GM12873 (cell line): Measurements from ENCODE around the gene CACNB2.
A peak's percentile ranks its signal among the peaks of the same experiment; 100 is the strongest.

Experiments
- TF ChIP-seq, protein P1 (sequence below): IDR thresholded peaks from 2 replicates; pipeline ENCODE4 v1.5.1; 2012; ENCODE audit warnings: low read depth, mild to moderate bottlenecking, moderate library complexity, low read length, control low read depth; ENCODE audit not compliant: insufficient read depth; ENCODE audit errors: missing control alignments

Gene CACNB2

GRCh38 chr10:18216482-18216881 is 76.3 kb downstream of the CACNB2 start:
- TF ChIP-seq, protein P1, sequence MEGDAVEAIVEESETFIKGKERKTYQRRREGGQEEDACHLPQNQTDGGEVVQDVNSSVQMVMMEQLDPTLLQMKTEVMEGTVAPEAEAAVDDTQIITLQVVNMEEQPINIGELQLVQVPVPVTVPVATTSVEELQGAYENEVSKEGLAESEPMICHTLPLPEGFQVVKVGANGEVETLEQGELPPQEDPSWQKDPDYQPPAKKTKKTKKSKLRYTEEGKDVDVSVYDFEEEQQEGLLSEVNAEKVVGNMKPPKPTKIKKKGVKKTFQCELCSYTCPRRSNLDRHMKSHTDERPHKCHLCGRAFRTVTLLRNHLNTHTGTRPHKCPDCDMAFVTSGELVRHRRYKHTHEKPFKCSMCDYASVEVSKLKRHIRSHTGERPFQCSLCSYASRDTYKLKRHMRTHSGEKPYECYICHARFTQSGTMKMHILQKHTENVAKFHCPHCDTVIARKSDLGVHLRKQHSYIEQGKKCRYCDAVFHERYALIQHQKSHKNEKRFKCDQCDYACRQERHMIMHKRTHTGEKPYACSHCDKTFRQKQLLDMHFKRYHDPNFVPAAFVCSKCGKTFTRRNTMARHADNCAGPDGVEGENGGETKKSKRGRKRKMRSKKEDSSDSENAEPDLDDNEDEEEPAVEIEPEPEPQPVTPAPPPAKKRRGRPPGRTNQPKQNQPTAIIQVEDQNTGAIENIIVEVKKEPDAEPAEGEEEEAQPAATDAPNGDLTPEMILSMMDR, result peak; percentile 22

DNA sequence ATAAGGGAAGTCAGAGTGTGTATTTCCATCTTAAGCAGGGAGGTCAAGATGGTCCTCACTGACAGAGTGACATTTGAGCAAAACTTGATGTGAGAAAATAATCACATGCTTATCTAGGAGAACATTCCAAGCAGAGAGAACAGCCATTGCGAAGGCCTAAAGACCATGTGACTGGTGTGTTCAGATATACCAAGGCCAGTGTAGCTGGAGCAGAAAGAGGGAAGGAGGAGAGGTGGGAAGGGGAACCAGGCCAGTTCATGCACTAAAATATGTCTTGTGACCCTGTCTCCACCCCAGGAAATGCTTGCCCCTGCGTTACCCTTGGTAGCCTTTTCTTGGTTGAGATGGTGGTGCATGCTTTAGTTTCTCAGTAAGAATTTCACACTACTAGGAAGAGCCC is 77.4 kb downstream of the CACNB2 start:
- TF ChIP-seq, protein P1, result no peak

- TF ChIP-seq, protein P1, result no peak
Observed at GRCh38 chr10:18219146-18219545, 78.9 kb downstream of the CACNB2 start.

DNA sequence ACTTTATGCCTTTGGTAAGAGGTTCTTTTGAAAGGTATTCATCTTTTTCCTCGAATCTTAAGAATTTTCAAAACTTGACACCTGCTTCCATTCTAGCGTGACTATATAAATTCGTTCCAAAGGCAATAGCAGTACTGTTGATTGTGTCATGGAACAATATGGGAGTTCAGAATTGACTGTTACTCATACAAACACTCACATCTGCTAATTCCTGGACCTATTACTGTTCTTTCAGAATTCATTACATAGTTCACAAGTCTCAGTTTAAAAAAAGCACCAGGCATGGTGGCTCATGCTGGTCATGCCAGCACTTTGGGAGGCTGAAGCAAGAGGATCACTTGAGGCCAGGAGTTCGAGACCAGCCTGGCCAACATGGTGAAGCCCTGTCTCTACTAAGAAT is 80.9 kb downstream of the CACNB2 start:
- TF ChIP-seq, protein P1, result no peak

- TF ChIP-seq, protein P1, result no peak
Observed at GRCh38 chr10:18221882-18222281, 81.7 kb downstream of the CACNB2 start.

DNA sequence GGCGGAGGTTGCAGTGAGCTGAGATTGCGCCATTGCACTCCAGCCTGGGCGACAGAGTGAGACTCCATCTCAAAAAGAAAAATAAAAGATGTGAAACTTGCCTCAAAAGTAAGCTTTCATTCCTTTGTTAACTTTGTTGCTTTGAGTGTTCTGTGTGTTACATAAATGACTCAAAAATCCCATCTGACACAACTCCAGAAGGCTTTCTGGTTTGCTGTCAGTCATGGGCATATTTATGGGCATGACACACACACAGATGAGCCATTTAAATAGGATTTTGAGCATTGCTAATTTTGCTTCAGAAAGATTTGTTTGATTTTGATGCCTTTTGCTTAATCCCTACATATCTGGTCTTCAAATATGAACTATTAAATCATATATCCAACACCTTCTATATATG is 82.6 kb downstream of the CACNB2 start:
- TF ChIP-seq, protein P1, result no peak

DNA sequence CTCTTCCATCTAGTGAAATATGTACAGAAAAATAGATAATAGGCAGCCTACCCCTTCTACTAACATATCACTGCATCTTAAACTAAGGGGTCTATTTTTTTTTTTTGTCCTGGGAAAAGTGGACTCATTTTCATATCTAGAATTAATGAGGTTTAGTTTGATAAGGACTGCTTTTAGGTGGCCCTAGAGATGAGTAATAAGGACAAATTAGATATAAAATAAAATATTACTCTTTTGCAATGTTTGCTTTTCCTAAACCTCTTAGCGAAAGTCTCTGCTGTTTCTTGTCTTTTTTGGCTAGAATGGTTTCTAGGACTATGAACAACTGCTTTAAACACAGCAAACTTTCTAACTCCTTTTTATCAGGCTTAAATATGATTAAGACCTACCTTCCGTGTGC is 83.7 kb downstream of the CACNB2 start:
- TF ChIP-seq, protein P1, result no peak
